Stomach (tissue), 9 donors: ENCODE measurements around the gene OSBP2. TPM values are rescaled to one million over a fixed set of nuclear protein-coding genes. Genes with fewer than 3 reads are reported as not detected.

ENCODE experiments used
- DNase-seq, 2 donors: peaks; one replicate each; pipeline versions ENCODE4 v3.0.0 to v3.0.0-alpha.2; 2013 to 2019
- H3K27ac ChIP-seq, 5 donors: fragments of 200-600 bp in 4 of 5; sonication (generic) in 4 of 5; one replicate each; pipeline ENCODE4 v1.5.1; 2013 to 2019; ENCODE audit warnings: mild to moderate bottlenecking in 1 of 5, moderate library complexity in 1 of 5
- H3K27me3 ChIP-seq, 3 donors: fragments of 200-600 bp; sonication (generic); one replicate each; pipeline ENCODE4 v1.5.1; 2017 to 2019; ENCODE audit warnings: mixed run types in 1 of 3
- H3K36me3 ChIP-seq, 4 donors: fragments of 200-600 bp; sonication (generic); 1 replicate in 3 of 4; 2 replicates in 1 of 4; pipeline ENCODE4 v1.5.1; 2016 to 2019
- H3K4me1 ChIP-seq, 4 donors: fragments of 200-600 bp; sonication (generic); one replicate each; pipeline ENCODE4 v1.5.1; 2016 to 2019
- H3K4me3 ChIP-seq, 4 donors: fragments of 200-600 bp; sonication (generic) in 3 of 4; one replicate each; pipeline ENCODE4 v1.5.1; 2016 to 2019; ENCODE audit warnings: mild to moderate bottlenecking in 1 of 4
- H3K9me3 ChIP-seq, 4 donors: fragments of 200-600 bp; sonication (generic); one replicate each; pipeline ENCODE4 v1.5.1; 2016 to 2019
- EP300 ChIP-seq: sonication (generic); formaldehyde crosslinking; IDR thresholded peaks from one replicate; pipeline ENCODE4 v1.6.1; 2017; ENCODE audit warnings: antibody characterized with exemption
- POLR2A ChIP-seq, 4 donors: fragments of 450-650 bp; IDR thresholded peaks; one replicate each; pipeline ENCODE4 v1.6.1; 2016; ENCODE audit warnings: antibody characterized with exemption in 4 of 4, control low read depth in 2 of 4, mild to moderate bottlenecking in 1 of 4, moderate library complexity in 1 of 4
- POLR2AphosphoS5 ChIP-seq, 3 donors: sonication (generic); formaldehyde crosslinking; IDR thresholded peaks; one replicate each; pipeline ENCODE4 v1.6.1; 2016; ENCODE audit warnings: antibody characterized with exemption in 3 of 3
- WGBS, 5 donors: extraction: QIAGEN DNeasy Blood & Tissue Kit in 3 of 5; methylation state at CpG; one replicate each; pipeline versions ENCODE4 v1.1.5 to v1.1.7; 2013 to 2018; 5-methylcytosine and 5-hydroxymethylcytosine counted together
- intact Hi-C: fragments of 100-400 bp; cut with DNase I; formaldehyde crosslinking; loops from one replicate; pipeline ENCODE4 v1.15.1; 2023; ENCODE audit warnings: low total_unique reads
- polyA plus RNA-seq, 3 donors: library from polyadenylated mRNA; stranded (reverse); fragments of 200-250 nt; gene quantifications; one replicate each; pipeline ENCODE4 v1.2.3, GENCODE V29; 2013
- total RNA-seq, 5 donors: library from RNA; depleted of rRNA; stranded (reverse); fragments of >200 nt; gene quantifications; one replicate each; pipeline versions ENCODE4 v1.1.0 to v1.2.3, GENCODE V29; 2014 to 2016
- TF ChIP-seq, protein P1 (sequence below), 7 experiments: fragments of 450-650 bp in 4 of 7; fragments of 200-600 bp in 3 of 7; sonication (generic) in 3 of 7; IDR thresholded peaks; one replicate each; pipeline ENCODE4 v1.5.1; 2016 to 2019; ENCODE audit warnings: antibody characterized with exemption in 7 of 7, control low read depth in 2 of 7, mild to moderate bottlenecking in 1 of 7
- donor health status: healthy with polysubstance abuse.
- donor health status: Bipolar disorder and iron deficiency.
- donor health status: healthy.

The OSBP2 gene
- total and polyA plus RNA-seq, 8 donors, result 0.58 to 9.5 (median 1.8) TPM; not detected in 1

DNA sequence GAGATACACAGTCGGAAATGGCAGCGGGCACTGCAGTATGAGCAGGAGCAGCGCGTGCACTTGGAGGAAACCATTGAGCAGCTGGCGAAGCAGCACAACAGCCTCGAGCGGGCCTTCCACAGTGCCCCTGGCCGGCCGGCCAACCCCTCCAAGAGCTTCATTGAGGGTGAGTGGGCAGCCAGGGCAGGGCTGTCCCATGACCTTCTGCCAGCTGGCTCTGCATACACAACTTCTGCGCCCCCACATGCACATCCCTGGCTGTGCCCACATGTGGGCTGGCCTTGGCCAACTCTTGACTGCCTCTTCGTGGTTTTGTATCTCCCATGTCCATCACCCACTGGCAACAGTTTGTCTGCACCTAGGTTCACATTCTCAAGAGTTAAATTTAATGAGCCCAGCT, 192.8 kb downstream of the OSBP2 start:
- Histone ChIP-seq H3K4me1 (no peaks in the 10 kb centered on the region), H3K27me3 (no peaks in the 10 kb centered on the region), H3K4me3 (no peak overlapping the region), H3K36me3 (peaks cover 8 to 46% (median 16%) of the 10 kb centered on the region in 4 donors), H3K27ac (no peak overlapping the region), H3K9me3 (no peaks in the 10 kb centered on the region)
- intact Hi-C loops, result no loop called here
- 91 to 98% (median 96%) methylated on average over 6 to 11 of the region's 11 CpGs for WGBS, 5 donors
- TF ChIP-seq POLR2A (IDR thresholded peaks at IDR 0.05) (no peak), POLR2AphosphoS5 (IDR thresholded peaks at IDR 0.05) (no peak), EP300 (no peak)
- TF ChIP-seq, protein P1, sequence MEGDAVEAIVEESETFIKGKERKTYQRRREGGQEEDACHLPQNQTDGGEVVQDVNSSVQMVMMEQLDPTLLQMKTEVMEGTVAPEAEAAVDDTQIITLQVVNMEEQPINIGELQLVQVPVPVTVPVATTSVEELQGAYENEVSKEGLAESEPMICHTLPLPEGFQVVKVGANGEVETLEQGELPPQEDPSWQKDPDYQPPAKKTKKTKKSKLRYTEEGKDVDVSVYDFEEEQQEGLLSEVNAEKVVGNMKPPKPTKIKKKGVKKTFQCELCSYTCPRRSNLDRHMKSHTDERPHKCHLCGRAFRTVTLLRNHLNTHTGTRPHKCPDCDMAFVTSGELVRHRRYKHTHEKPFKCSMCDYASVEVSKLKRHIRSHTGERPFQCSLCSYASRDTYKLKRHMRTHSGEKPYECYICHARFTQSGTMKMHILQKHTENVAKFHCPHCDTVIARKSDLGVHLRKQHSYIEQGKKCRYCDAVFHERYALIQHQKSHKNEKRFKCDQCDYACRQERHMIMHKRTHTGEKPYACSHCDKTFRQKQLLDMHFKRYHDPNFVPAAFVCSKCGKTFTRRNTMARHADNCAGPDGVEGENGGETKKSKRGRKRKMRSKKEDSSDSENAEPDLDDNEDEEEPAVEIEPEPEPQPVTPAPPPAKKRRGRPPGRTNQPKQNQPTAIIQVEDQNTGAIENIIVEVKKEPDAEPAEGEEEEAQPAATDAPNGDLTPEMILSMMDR (IDR thresholded peaks at IDR 0.05), result no peak
- DNase-seq, result no peak

DNA sequence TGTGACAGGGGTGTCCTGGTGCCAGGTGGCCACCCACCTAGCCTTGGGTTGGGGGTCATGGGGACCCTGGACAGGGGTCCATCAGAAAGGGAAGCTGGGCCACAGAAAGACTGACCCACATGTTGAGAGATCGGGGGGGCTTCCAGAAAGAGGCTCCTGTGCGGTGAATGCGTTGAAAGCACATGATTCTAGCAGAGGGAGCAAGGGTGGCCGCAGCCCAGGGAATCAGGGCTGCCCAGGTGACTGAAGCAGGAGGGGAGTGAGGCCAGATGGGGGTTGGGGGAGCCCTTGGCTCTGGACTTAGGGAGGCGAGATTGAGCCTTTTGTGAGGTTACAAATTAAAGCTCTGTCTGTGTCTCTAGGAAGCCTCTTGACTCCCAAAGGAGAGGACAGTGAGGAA, 193.2 kb downstream of the OSBP2 start:
- Histone ChIP-seq H3K27me3 (no peaks in the 10 kb centered on the region), H3K4me3 (no peak overlapping the region), H3K36me3 (peaks cover 8 to 50% (median 20%) of the 10 kb centered on the region in 4 donors), H3K4me1 (no peaks in the 10 kb centered on the region), H3K9me3 (no peaks in the 10 kb centered on the region), H3K27ac (no peak overlapping the region)
- intact Hi-C loops, result no loop called here
- TF ChIP-seq, protein P1 (IDR thresholded peaks at IDR 0.05), result no peak
- TF ChIP-seq POLR2A (IDR thresholded peaks at IDR 0.05), result no peak
- TF ChIP-seq EP300, result no peak
- no peak for TF ChIP-seq POLR2AphosphoS5 (IDR thresholded peaks at IDR 0.05)
- DNase-seq, result no peak
- WGBS, 5 donors, result 87 to 99% (median 93%) methylated on average over 5 of the region's 5 CpGs

DNA sequence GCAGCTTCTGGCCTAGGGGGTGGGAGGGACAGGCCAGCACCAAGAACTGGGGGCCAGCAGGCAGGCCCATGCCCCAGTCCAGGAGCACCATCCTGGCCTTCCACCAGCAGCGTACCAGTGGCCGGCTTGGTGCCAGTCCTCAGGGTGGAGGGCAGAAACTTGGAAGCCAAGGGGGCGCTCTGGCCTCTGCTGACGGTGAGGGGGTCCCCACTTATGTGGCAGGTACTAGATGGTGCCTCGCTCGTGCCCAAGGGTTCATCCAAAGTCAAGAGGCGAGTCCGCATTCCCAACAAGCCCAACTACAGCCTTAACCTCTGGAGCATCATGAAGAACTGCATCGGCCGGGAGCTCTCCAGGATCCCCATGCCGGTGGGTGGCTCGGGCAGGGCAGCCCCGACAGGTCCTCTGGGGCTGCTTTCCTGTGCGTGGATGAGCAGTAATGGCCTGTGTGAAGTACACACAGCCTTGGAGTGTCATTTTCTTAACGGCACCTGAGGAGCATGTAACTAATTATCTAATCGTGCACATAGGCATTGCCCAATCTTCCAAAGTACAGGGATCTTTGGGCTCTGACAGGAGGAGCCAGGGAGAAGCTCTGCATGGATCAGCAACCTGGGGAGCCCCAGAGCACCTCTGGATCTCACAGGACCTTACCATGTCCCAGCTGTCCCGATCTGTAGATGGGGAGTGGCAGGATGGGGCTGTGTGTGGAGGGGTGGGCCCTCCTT, 194.8 kb downstream of the OSBP2 start:
- no peak for TF ChIP-seq POLR2AphosphoS5 (IDR thresholded peaks at IDR 0.05)
- TF ChIP-seq, protein P1 (IDR thresholded peaks at IDR 0.05), result no peak
- no peak for TF ChIP-seq POLR2A (IDR thresholded peaks at IDR 0.05)
- no peak for TF ChIP-seq EP300

DNA sequence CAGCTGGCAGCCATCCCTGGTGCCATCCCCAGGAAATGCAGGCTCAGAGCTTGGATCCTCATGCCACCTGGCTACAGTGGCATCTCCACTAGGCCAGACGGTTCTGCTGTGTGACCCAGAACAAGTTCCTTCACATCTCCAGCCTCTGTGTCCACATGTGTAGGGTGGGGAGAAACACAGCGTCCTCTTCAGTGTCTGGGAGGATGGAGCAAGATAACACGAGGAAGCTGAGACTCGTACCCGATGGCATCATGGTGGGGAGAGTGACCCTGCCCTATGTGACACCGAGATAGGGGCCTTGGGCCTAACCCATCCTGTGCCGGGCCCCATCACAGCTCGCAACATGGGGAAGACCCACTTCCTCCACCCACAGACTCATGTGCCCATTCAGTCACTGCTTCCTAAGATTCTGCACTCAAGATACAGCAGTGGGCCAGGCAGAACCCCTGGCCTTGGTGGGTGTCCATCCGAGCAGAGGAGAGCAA, 195.4 kb downstream of the OSBP2 start:
- peaks cover 8 to 67% (median 35%) of the 10 kb centered on the region in 4 donors for H3K36me3 ChIP-seq
- no peaks in the 10 kb centered on the region for H3K9me3 ChIP-seq
- H3K27me3 ChIP-seq, result no peaks in the 10 kb centered on the region
- DNase-seq, result no peak
- TF ChIP-seq, protein P1 (IDR thresholded peaks at IDR 0.05), result no peak
- TF ChIP-seq POLR2A (IDR thresholded peaks at IDR 0.05) (no peak), EP300 (no peak), POLR2AphosphoS5 (IDR thresholded peaks at IDR 0.05) (no peak)
- H3K27ac ChIP-seq, result no peak overlapping the region
- H3K4me3 ChIP-seq, result no peak overlapping the region
- intact Hi-C loops, result no loop called here
- H3K4me1 ChIP-seq, result no peaks in the 10 kb centered on the region
- 83 to 87% (median 86%) methylated on average over 9 of the region's 9 CpGs for WGBS, 5 donors

More for the DNA sequence above, 194.8 kb downstream of the OSBP2 start:
- H3K27ac ChIP-seq, result no peak overlapping the region
- intact Hi-C loops, result no loop called here
- H3K36me3 ChIP-seq, result peaks cover 8 to 66% (median 33%) of the 10 kb centered on the region in 4 donors
- H3K27me3 ChIP-seq, result no peaks in the 10 kb centered on the region
- WGBS, 5 donors, result 77 to 93% (median 90%) methylated on average over 4 to 17 of the region's 17 CpGs
- no peaks in the 10 kb centered on the region for H3K9me3 ChIP-seq
- H3K4me3 ChIP-seq, result no peak overlapping the region
- no peaks in the 10 kb centered on the region for H3K4me1 ChIP-seq
- DNase-seq, result no peak
